HepG2 (cell line): Measurements from ENCODE around the gene EPN3.

Source experiments
- CTCF ChIP-seq: sonication (generic); formaldehyde crosslinking; IDR thresholded peaks from 2 replicates; pipeline ENCODE4 v1.5.0; 2020; ENCODE audit warnings: mild to moderate bottlenecking, missing genetic modification reagents, moderate library complexity
- E2F5 ChIP-seq: sonication (generic); formaldehyde crosslinking; conservative IDR thresholded peaks from 2 replicates; pipeline ENCODE4 v1.4.0; 2020; ENCODE audit warnings: missing genetic modification reagents
- MAZ ChIP-seq, 2 experiments: sonication (generic) in 1 of 2; formaldehyde crosslinking in 1 of 2; IDR thresholded peaks; 2 replicates each; pipeline versions ENCODE4 v1.5.0 to v1.6.1; 2012 to 2020; ENCODE audit warnings: low read depth in 2 of 2, mild to moderate bottlenecking in 2 of 2, borderline replicate concordance in 1 of 2, improper control_type of control experiment in 1 of 2, low read length in 1 of 2, missing genetic modification reagents in 1 of 2, moderate library complexity in 1 of 2
- NFRKB ChIP-seq: fragments of 450-650 bp; IDR thresholded peaks from 2 replicates; pipeline ENCODE4 v1.6.1; 2017
- POLR2A ChIP-seq, 2 experiments: IDR thresholded peaks; 2 replicates each; pipeline ENCODE4 v1.6.1; 2011; ENCODE audit warnings: low read depth in 2 of 2, low read length in 2 of 2, mild to moderate bottlenecking in 1 of 2, moderate library complexity in 1 of 2; ENCODE audit not compliant: insufficient read depth in 1 of 2
- ZBTB26 ChIP-seq: IDR thresholded peaks from 2 replicates; pipeline ENCODE4 v1.6.1; 2016; ENCODE audit warnings: missing compliant biosample characterization, missing genetic modification reagents, borderline replicate concordance

GRCh38 chr17:50495217-50495823 lies 37.2 kb upstream of the EPN3 start:
- TF ChIP-seq MAZ (IDR thresholded peaks at IDR 0.05; ENCODE audit: borderline replicate concordance, low read depth, low read length) = 0 out of 2 replicates have a peak, but pooled peaks have one; percentile 20
- no peak for TF ChIP-seq MAZ (CRISPR knock-in tag; IDR thresholded peaks at IDR 0.05; ENCODE audit: low read depth)
- TF ChIP-seq POLR2A (IDR thresholded peaks at IDR 0.05; ENCODE audit: insufficient read depth in 1 of 2, low read depth in 2 of 2, low read length in 2 of 2) = no peak
- TF ChIP-seq E2F5 = no peak
- no peak for TF ChIP-seq ZBTB26 (CRISPR knock-in tag)
- no peak for TF ChIP-seq NFRKB
- TF ChIP-seq CTCF (CRISPR knock-in tag) = no peak
